Breast epithelium (tissue), 3 donors: ENCODE data around the gene RRP15.

ENCODE experiments used
- CTCF ChIP-seq, 3 donors: fragments of 450-650 bp; IDR thresholded peaks; one replicate each; pipeline ENCODE4 v1.5.1; 2016 to 2017; ENCODE audit warnings: antibody characterized with exemption in 3 of 3, mild to moderate bottlenecking in 3 of 3, moderate library complexity in 3 of 3
- POLR2A ChIP-seq: fragments of 450-650 bp; IDR thresholded peaks from one replicate; pipeline ENCODE4 v1.6.1; 2016; ENCODE audit warnings: antibody characterized with exemption, mild to moderate bottlenecking, moderate library complexity
- POLR2AphosphoS5 ChIP-seq, 3 donors: sonication (generic); formaldehyde crosslinking; IDR thresholded peaks; one replicate each; pipeline ENCODE4 v1.6.1; 2017; ENCODE audit warnings: antibody characterized with exemption in 3 of 3

- TF ChIP-seq POLR2A: no peak
- no peak for TF ChIP-seq CTCF (IDR thresholded peaks at IDR 0.05)
- TF ChIP-seq POLR2AphosphoS5 (IDR thresholded peaks at IDR 0.05): no peak
Measured at GRCh38 chr1:218357211-218357892, 72.3 kb downstream of the RRP15 start.
